ENCODE results near the gene ABCC8. TPM values are rescaled to one million over a fixed set of nuclear protein-coding genes. Genes with fewer than 3 reads are reported as not detected.

ABCC8 gene
- total and polyA plus RNA-seq, 2 donors from 2014 or later, result 1.3 to 3.2 TPM

DNA sequence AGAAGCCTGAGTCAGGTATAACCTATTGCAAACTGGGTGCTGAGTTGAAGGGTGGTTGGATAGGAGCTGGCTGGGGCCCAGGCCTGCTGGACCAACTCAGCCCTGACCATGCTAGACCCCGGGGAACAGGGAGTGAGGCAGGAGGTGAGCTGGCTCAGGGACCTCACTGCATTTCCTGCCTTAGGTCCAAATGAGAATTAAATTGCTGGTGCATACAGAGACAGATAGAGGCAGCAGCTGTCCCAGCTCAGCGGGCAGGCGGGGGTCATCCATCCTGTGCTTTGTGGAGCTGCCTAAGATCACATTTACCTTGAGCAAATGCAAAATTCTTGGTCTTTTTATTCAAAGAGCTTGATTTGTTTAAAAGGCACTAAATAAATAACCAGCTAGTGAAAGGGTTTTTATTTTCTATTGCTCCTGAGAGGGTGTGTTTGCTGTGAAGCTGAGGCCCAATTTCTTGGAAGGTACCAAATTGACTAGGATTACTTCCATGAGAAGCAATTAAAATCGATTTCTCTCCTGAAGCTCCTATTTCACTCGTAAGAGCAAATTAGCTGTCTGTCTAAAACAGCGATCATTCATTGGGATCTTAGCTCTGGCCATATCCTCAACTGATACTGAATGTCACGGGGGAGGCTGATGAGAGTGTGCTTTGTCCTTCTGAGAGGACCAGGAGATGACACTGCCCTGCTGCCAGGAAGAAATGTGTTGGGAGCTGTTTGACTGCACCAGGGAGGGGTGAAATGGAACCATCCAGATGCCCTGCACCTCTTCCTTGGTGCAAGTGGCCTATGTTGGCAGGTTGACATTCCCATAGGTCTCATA lies 42.6 kb upstream of the ABCC8 start:
- Histone ChIP-seq H3K9me3 (ENCODE audit: control insufficient read depth in 2 of 3, insufficient read depth in 1 of 3, low read length in 3 of 3) (no peaks in the 10 kb centered on the region), H3K27ac (ENCODE audit: low read depth in 2 of 2, low read length in 2 of 2) (no peak overlapping the region), H3K27me3 (ENCODE audit: control insufficient read depth, insufficient read depth, low read length) (no peaks in the 10 kb centered on the region), H3K36me3 (ENCODE audit: control insufficient read depth in 2 of 3, insufficient read depth in 3 of 3, low read length in 3 of 3) (peaks cover 0 to 31% (median 2%) of the 10 kb centered on the region in 3 donors), H3K9ac (ENCODE audit: low read length in 3 of 3) (no peak overlapping the region), H3K4me3 (ENCODE audit: low read length in 3 of 3) (no peak overlapping the region), H3K4me1 (ENCODE audit: control insufficient read depth in 2 of 3, insufficient read depth in 2 of 3, low read depth in 1 of 3, low read length in 3 of 3) (peaks cover 0 to 9% (median 3%) of the 10 kb centered on the region in 3 donors)
- TF ChIP-seq, protein P1, sequence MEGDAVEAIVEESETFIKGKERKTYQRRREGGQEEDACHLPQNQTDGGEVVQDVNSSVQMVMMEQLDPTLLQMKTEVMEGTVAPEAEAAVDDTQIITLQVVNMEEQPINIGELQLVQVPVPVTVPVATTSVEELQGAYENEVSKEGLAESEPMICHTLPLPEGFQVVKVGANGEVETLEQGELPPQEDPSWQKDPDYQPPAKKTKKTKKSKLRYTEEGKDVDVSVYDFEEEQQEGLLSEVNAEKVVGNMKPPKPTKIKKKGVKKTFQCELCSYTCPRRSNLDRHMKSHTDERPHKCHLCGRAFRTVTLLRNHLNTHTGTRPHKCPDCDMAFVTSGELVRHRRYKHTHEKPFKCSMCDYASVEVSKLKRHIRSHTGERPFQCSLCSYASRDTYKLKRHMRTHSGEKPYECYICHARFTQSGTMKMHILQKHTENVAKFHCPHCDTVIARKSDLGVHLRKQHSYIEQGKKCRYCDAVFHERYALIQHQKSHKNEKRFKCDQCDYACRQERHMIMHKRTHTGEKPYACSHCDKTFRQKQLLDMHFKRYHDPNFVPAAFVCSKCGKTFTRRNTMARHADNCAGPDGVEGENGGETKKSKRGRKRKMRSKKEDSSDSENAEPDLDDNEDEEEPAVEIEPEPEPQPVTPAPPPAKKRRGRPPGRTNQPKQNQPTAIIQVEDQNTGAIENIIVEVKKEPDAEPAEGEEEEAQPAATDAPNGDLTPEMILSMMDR (IDR thresholded peaks at IDR 0.05; ENCODE audit: borderline replicate concordance, extremely low read depth, insufficient read depth), result no peak
- no peak for FAIRE-seq
- peak in 4 of 5 donors; percentile 29 to 46 (median 38) for DNase-seq
- intact Hi-C loops (cut with DNase I), result no loop called here

DNA sequence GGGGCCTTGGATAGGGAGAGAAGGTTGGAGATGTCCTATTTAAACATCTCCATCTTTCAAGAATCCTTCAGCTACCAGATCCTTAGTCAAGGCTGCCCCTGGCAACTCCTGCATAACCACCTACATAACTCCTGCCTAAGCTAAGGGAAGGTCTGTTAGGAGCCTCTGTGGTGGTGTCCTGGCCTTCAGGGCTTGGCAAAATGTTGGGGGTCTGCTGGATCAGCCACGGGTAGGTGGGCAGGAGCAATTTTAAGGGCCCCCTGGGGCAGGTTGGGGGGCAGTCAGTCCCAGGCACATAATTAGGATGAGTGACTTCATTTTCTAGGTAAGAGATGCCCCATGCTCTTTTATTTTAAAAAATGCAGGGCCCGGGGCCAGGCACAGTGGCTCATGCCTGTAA lies 41.7 kb upstream of the ABCC8 start:
- intact Hi-C loops (cut with DNase I), result no loop called here
- TF ChIP-seq, protein P1 (IDR thresholded peaks at IDR 0.05; ENCODE audit: borderline replicate concordance, extremely low read depth, insufficient read depth), result no peak
- H3K4me1 ChIP-seq (ENCODE audit: control insufficient read depth in 2 of 3, insufficient read depth in 2 of 3, low read depth in 1 of 3, low read length in 3 of 3), result peaks cover 0 to 9% (median 3%) of the 10 kb centered on the region in 3 donors
- no peak overlapping the region for H3K9ac ChIP-seq (ENCODE audit: low read length in 3 of 3)
- H3K36me3 ChIP-seq (ENCODE audit: control insufficient read depth in 2 of 3, insufficient read depth in 3 of 3, low read length in 3 of 3), result peaks cover 0 to 31% (median 2%) of the 10 kb centered on the region in 3 donors
- H3K9me3 ChIP-seq (ENCODE audit: control insufficient read depth in 2 of 3, insufficient read depth in 1 of 3, low read length in 3 of 3), result no peaks in the 10 kb centered on the region
- no peaks in the 10 kb centered on the region for H3K27me3 ChIP-seq (ENCODE audit: control insufficient read depth, insufficient read depth, low read length)
- no peak for FAIRE-seq
- peak in 1 of 5 donors; percentile 12 for DNase-seq
- no peak overlapping the region for H3K4me3 ChIP-seq (ENCODE audit: low read length in 3 of 3)
- no peak overlapping the region for H3K27ac ChIP-seq (ENCODE audit: low read depth in 2 of 2, low read length in 2 of 2)

DNA sequence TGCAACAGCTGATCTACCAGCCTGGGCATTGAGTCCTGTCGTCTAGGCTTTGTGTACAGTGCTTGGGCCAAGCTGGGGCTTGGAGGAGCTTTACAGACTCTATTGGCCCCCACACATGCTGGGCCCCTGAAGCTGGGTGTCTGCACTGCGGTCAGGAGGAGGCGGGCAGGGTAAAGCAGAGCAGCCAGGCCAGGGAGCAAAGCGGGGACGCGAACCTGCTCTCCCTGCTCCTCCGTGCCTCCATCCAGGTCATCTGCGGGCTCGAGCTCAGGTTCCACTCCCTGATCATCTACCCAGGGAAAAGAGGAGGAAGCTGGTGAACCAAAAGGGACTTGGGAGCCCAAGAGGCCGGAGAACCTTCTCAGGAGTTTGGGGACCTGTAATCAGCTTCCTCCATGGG lies 40.5 kb upstream of the ABCC8 start:
- FAIRE-seq (no peak), DNase-seq (peak in 1 of 5 donors; percentile 34)
- no peaks in the 10 kb centered on the region for H3K27me3 ChIP-seq (ENCODE audit: control insufficient read depth, insufficient read depth, low read length)
- no peak overlapping the region for H3K9ac ChIP-seq (ENCODE audit: low read length in 3 of 3)
- peaks cover 0 to 9% (median 3%) of the 10 kb centered on the region in 3 donors for H3K4me1 ChIP-seq (ENCODE audit: control insufficient read depth in 2 of 3, insufficient read depth in 2 of 3, low read depth in 1 of 3, low read length in 3 of 3)
- intact Hi-C loops (cut with DNase I), result no loop called here
- no peaks in the 10 kb centered on the region for H3K9me3 ChIP-seq (ENCODE audit: control insufficient read depth in 2 of 3, insufficient read depth in 1 of 3, low read length in 3 of 3)
- H3K4me3 ChIP-seq (ENCODE audit: low read length in 3 of 3), result no peak overlapping the region
- peaks cover 0 to 19% (median 0%) of the 10 kb centered on the region in 3 donors for H3K36me3 ChIP-seq (ENCODE audit: control insufficient read depth in 2 of 3, insufficient read depth in 3 of 3, low read length in 3 of 3)
- TF ChIP-seq, protein P1 (IDR thresholded peaks at IDR 0.05; ENCODE audit: borderline replicate concordance, extremely low read depth, insufficient read depth), result no peak
- H3K27ac ChIP-seq (ENCODE audit: low read depth in 2 of 2, low read length in 2 of 2), result no peak overlapping the region

Measured in kidney (tissue), 14 donors.